HepG2 (cell line): ENCODE data around the gene SERPINA9. TPM values are rescaled to one million over a fixed set of nuclear protein-coding genes. Genes with fewer than 3 reads are reported as not detected.
A peak's percentile ranks its signal among the peaks of the same experiment; 100 is the strongest.

Experiments
- BCL6 ChIP-seq: IDR thresholded peaks from 2 replicates; pipeline ENCODE4 v1.6.1; 2016; ENCODE audit warnings: missing genetic modification reagents, missing compliant biosample characterization
- CBX1 ChIP-seq: IDR thresholded peaks from one replicate; pipeline ENCODE4 v1.6.1; 2016; ENCODE audit warnings: antibody characterized with exemption, low read depth
- HMG20A ChIP-seq: IDR thresholded peaks from 2 replicates; pipeline ENCODE4 v1.6.1; 2016; ENCODE audit warnings: borderline replicate concordance
- HNF4A ChIP-seq: sonication (generic); formaldehyde crosslinking; IDR thresholded peaks from 2 replicates; pipeline ENCODE4 v1.4.0; 2020; ENCODE audit warnings: missing genetic modification reagents
- KDM2A ChIP-seq: sonication (generic); formaldehyde crosslinking; IDR thresholded peaks from 2 replicates; pipeline ENCODE4 v1.4.0; 2020; ENCODE audit warnings: low read depth, missing genetic modification reagents, borderline replicate concordance
- NAIF1 ChIP-seq: sonication (generic); formaldehyde crosslinking; IDR thresholded peaks from 2 replicates; pipeline ENCODE4 v1.5.0; 2020; ENCODE audit warnings: mild to moderate bottlenecking, missing genetic modification reagents, borderline replicate concordance
- NCOA2 ChIP-seq: sonication (generic); formaldehyde crosslinking; IDR thresholded peaks from 2 replicates; pipeline ENCODE4 v1.8.0; 2022; ENCODE audit warnings: inconsistent platforms
- PHF20 ChIP-seq: sonication (generic); formaldehyde crosslinking; IDR thresholded peaks from 2 replicates; pipeline ENCODE4 v1.5.0; 2020; ENCODE audit warnings: mild to moderate bottlenecking, missing genetic modification reagents
- RARA ChIP-seq: IDR thresholded peaks from 2 replicates; pipeline ENCODE4 v1.6.1; 2016; ENCODE audit warnings: missing genetic modification reagents, missing compliant biosample characterization
- SMARCC2 ChIP-seq: fragments of 450-650 bp; IDR thresholded peaks from 2 replicates; pipeline ENCODE4 v1.6.1; 2017; ENCODE audit warnings: antibody characterized with exemption, mild to moderate bottlenecking
- ZNF335 ChIP-seq: sonication (generic); formaldehyde crosslinking; IDR thresholded peaks from 2 replicates; pipeline ENCODE4 v1.4.0; 2020; ENCODE audit warnings: missing genetic modification reagents
- ZNF672 ChIP-seq: sonication (generic); formaldehyde crosslinking; IDR thresholded peaks from 2 replicates; pipeline ENCODE4 v1.8.1; 2022; ENCODE audit warnings: missing genetic modification reagents
- ZNF768 ChIP-seq: sonication (generic); formaldehyde crosslinking; IDR thresholded peaks from 2 replicates; pipeline ENCODE4 v1.4.0; 2020; ENCODE audit warnings: missing genetic modification reagents
- polyA plus RNA-seq, 8 experiments: library from polyadenylated mRNA; depleted of rRNA in 3 of 8; stranded (reverse) in 7 of 8; unstranded in 1 of 8; fragments of >200 nt; fragmentation: Illumina TruSeq in 4 of 8; extraction: Trizol in 4 of 8; gene quantifications; 2 replicates each; pipeline versions ENCODE4 v1.2.1 to v1.2.3, GENCODE V29; 2011 to 2016; ENCODE audit warnings: low read depth in 4 of 8, missing spikeins in 1 of 8, mixed read lengths in 1 of 8; ENCODE audit not compliant: insufficient read depth in 1 of 8
- total RNA-seq, 5 experiments: library from RNA; depleted of rRNA; stranded (reverse); fragments of >200 nt; fragmentation: Illumina TruSeq; extraction: Trizol; gene quantifications; 2 replicates each; pipeline ENCODE4 v1.2.3, GENCODE V29; 2016; ENCODE audit warnings: low read depth in 1 of 5
- TF ChIP-seq, protein P1 (sequence below): sonication (generic); formaldehyde crosslinking; IDR thresholded peaks from 2 replicates; pipeline ENCODE4 v1.5.0; 2020; ENCODE audit warnings: mild to moderate bottlenecking, missing genetic modification reagents, borderline replicate concordance
- TF ChIP-seq, protein P2 (sequence below): sonication (generic); formaldehyde crosslinking; IDR thresholded peaks from 2 replicates; pipeline ENCODE4 v1.5.1; 2020; ENCODE audit warnings: mild to moderate bottlenecking, missing genetic modification reagents, moderate library complexity
- TF ChIP-seq, protein P3 (sequence below): sonication (generic); formaldehyde crosslinking; IDR thresholded peaks from 2 replicates; pipeline ENCODE4 v1.4.0; 2020; ENCODE audit warnings: missing genetic modification reagents
- TF ChIP-seq, protein P4 (sequence below): sonication (generic); formaldehyde crosslinking; IDR thresholded peaks from 2 replicates; pipeline ENCODE4 v1.8.0; 2022; ENCODE audit warnings: low read depth, missing genetic modification reagents
- TF ChIP-seq, protein P5 (sequence below): sonication (generic); formaldehyde crosslinking; IDR thresholded peaks from 2 replicates; pipeline ENCODE4 v1.8.1; 2022; ENCODE audit warnings: low read depth, mild to moderate bottlenecking, missing genetic modification reagents

Gene SERPINA9
- total and polyA plus RNA-seq, 2 of the 13 experiments (the other 11 are each of a cell fraction or from before 2014, with no cell fraction given), result 0.21 TPM; not detected in 1

DNA sequence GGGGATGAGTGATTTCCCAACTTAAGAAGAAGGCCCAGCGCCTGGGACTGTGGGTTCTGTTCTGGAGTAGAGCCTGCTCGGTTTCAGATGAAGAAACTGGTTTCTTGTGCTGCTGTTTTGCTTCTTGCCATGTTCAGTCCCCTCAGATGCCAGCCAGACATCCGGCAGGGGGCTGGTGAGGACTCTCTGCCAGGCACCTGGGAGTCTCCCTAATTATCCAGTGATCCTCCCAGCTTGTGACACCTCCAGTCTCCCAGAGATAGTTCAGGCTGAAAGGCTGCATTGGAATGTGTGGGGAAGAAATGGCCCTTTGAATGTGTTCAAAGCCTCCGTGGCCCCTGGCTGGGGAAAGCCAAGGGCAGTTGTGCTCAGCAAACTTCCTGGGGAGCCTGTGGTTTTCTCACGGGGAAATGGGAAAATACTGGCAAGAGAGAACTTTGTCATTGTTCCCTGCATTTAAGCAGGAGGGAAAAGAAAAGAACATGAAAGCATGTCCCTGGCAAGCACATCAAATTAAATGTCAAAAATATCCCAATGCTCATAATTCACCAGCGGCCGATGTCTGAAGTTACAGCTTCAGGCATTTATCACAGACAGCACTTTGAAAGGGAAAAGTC, 41.8 kb upstream of the SERPINA9 start (continued):
- TF ChIP-seq, protein P1, sequence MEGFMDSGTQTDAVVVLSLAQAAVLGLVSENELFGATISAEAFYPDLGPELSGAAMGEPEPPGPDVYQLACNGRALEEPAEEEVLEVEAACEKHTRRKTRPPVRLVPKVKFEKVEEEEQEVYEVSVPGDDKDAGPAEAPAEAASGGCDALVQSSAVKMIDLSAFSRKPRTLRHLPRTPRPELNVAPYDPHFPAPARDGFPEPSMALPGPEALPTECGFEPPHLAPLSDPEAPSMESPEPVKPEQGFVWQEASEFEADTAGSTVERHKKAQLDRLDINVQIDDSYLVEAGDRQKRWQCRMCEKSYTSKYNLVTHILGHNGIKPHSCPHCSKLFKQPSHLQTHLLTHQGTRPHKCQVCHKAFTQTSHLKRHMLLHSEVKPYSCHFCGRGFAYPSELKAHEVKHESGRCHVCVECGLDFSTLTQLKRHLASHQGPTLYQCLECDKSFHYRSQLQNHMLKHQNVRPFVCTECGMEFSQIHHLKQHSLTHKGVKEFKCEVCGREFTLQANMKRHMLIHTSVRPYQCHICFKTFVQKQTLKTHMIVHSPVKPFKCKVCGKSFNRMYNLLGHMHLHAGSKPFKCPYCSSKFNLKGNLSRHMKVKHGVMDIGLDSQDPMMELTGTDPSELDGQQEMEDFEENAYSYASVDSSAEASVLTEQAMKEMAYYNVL (CRISPR knock-in tag), result peak; percentile 92
- TF ChIP-seq HMG20A (CRISPR knock-in tag), result peak; percentile 43; the same call in 1 of the 2 replicates
- no peak for TF ChIP-seq ZNF672 (CRISPR knock-in tag)
- peak; percentile 81 for TF ChIP-seq NCOA2 (CRISPR knock-in tag)
- TF ChIP-seq, protein P2, sequence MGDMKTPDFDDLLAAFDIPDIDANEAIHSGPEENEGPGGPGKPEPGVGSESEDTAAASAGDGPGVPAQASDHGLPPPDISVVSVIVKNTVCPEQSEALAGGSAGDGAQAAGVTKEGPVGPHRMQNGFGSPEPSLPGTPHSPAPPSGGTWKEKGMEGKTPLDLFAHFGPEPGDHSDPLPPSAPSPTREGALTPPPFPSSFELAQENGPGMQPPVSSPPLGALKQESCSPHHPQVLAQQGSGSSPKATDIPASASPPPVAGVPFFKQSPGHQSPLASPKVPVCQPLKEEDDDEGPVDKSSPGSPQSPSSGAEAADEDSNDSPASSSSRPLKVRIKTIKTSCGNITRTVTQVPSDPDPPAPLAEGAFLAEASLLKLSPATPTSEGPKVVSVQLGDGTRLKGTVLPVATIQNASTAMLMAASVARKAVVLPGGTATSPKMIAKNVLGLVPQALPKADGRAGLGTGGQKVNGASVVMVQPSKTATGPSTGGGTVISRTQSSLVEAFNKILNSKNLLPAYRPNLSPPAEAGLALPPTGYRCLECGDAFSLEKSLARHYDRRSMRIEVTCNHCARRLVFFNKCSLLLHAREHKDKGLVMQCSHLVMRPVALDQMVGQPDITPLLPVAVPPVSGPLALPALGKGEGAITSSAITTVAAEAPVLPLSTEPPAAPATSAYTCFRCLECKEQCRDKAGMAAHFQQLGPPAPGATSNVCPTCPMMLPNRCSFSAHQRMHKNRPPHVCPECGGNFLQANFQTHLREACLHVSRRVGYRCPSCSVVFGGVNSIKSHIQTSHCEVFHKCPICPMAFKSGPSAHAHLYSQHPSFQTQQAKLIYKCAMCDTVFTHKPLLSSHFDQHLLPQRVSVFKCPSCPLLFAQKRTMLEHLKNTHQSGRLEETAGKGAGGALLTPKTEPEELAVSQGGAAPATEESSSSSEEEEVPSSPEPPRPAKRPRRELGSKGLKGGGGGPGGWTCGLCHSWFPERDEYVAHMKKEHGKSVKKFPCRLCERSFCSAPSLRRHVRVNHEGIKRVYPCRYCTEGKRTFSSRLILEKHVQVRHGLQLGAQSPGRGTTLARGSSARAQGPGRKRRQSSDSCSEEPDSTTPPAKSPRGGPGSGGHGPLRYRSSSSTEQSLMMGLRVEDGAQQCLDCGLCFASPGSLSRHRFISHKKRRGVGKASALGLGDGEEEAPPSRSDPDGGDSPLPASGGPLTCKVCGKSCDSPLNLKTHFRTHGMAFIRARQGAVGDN (CRISPR knock-in tag), result peak; percentile 48
- TF ChIP-seq ZNF768 (CRISPR knock-in tag), result no peak
- 0 out of 2 replicates have a peak, but pooled peaks have one; percentile 28 for TF ChIP-seq ZNF335
- TF ChIP-seq, protein P3, sequence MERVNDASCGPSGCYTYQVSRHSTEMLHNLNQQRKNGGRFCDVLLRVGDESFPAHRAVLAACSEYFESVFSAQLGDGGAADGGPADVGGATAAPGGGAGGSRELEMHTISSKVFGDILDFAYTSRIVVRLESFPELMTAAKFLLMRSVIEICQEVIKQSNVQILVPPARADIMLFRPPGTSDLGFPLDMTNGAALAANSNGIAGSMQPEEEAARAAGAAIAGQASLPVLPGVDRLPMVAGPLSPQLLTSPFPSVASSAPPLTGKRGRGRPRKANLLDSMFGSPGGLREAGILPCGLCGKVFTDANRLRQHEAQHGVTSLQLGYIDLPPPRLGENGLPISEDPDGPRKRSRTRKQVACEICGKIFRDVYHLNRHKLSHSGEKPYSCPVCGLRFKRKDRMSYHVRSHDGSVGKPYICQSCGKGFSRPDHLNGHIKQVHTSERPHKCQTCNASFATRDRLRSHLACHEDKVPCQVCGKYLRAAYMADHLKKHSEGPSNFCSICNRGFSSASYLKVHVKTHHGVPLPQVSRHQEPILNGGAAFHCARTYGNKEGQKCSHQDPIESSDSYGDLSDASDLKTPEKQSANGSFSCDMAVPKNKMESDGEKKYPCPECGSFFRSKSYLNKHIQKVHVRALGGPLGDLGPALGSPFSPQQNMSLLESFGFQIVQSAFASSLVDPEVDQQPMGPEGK (CRISPR knock-in tag), result peak; percentile 48; the same call in 1 of the 2 replicates
- TF ChIP-seq BCL6 (CRISPR knock-in tag), result peak; percentile 48; the same call in 1 of the 2 replicates
- TF ChIP-seq SMARCC2, result no peak
- TF ChIP-seq, protein P4, sequence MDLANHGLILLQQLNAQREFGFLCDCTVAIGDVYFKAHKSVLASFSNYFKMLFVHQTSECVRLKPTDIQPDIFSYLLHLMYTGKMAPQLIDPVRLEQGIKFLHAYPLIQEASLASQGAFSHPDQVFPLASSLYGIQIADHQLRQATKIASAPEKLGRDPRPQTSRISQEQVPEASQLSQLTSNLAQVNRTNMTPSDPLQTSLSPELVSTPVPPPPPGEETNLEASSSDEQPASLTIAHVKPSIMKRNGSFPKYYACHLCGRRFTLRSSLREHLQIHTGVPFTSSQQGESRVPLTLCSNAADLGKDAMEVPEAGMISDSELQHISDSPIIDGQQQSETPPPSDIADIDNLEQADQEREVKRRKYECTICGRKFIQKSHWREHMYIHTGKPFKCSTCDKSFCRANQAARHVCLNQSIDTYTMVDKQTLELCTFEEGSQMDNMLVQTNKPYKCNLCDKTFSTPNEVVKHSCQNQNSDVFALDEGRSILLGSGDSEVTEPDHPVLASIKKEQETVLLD (CRISPR knock-in tag), result no peak
- no peak for TF ChIP-seq CBX1
- TF ChIP-seq, protein P5, sequence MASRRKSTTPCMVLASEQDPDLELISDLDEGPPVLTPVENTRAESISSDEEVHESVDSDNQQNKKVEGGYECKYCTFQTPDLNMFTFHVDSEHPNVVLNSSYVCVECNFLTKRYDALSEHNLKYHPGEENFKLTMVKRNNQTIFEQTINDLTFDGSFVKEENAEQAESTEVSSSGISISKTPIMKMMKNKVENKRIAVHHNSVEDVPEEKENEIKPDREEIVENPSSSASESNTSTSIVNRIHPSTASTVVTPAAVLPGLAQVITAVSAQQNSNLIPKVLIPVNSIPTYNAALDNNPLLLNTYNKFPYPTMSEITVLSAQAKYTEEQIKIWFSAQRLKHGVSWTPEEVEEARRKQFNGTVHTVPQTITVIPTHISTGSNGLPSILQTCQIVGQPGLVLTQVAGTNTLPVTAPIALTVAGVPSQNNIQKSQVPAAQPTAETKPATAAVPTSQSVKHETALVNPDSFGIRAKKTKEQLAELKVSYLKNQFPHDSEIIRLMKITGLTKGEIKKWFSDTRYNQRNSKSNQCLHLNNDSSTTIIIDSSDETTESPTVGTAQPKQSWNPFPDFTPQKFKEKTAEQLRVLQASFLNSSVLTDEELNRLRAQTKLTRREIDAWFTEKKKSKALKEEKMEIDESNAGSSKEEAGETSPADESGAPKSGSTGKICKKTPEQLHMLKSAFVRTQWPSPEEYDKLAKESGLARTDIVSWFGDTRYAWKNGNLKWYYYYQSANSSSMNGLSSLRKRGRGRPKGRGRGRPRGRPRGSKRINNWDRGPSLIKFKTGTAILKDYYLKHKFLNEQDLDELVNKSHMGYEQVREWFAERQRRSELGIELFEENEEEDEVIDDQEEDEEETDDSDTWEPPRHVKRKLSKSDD, result no peak
- no peak; the same call in 1 of the 2 replicates for TF ChIP-seq KDM2A
- TF ChIP-seq PHF20, result no peak
- TF ChIP-seq NAIF1 (CRISPR knock-in tag), result no peak
- TF ChIP-seq RARA (CRISPR knock-in tag), result peak; percentile 65
- TF ChIP-seq HNF4A, result peak; percentile 35; the same call in 1 of the 2 replicates
